Stimulated activated CD8-positive, alpha-beta memory T cell treated with anti-CD3 and anti-CD28 coated beads, Interleukin-2, amount 100 ng/mL, for 48 hours (primary cell): ENCODE data around the gene UGT2B10.

ENCODE experiments used
- DNase-seq, 2 donors: peaks; one replicate each; pipeline ENCODE4 v3.0.0-alpha.2; 2020; ENCODE audit warnings: low read depth in 2 of 2

UGT2B10 gene

DNA sequence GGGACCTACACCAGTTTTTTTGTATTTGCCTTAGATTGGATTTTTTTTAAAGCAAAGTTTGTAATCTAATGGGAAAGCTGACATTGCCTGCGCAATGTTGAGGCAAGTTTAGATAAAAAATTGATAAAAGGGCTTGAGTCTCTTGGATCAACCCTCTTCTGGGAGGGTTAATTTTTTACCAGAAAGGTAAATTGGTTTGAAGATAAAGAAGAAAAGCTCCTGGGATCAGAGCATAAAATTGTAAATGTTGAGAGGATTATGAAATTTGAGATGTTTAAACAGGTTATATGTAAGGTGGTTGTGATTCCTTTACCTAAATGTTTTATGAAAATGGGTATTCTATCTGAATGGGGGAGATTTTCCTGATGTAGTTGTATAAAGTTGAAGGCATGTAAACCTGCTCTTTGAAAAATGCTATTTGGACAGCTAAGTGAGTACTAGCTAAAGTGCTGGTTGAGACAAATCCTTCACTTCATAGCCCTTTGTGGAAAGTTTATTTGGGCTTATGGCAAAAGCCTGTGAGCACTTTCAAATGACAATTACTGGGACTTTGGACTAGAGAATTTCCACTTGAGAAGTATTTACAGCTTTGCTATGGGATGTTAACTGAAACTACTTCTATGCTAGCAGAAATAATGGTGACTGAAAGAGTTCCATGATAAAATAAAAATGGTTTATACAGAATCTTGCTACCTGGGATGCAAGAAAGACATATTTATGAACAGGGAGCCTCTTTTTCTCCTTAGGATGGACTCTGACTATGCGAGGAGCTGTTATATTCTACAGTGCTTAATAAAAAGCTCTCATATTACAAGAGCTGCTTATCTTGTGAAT is 56.2 kb downstream of the UGT2B10 start:
- DNase-seq, result no peak

DNA sequence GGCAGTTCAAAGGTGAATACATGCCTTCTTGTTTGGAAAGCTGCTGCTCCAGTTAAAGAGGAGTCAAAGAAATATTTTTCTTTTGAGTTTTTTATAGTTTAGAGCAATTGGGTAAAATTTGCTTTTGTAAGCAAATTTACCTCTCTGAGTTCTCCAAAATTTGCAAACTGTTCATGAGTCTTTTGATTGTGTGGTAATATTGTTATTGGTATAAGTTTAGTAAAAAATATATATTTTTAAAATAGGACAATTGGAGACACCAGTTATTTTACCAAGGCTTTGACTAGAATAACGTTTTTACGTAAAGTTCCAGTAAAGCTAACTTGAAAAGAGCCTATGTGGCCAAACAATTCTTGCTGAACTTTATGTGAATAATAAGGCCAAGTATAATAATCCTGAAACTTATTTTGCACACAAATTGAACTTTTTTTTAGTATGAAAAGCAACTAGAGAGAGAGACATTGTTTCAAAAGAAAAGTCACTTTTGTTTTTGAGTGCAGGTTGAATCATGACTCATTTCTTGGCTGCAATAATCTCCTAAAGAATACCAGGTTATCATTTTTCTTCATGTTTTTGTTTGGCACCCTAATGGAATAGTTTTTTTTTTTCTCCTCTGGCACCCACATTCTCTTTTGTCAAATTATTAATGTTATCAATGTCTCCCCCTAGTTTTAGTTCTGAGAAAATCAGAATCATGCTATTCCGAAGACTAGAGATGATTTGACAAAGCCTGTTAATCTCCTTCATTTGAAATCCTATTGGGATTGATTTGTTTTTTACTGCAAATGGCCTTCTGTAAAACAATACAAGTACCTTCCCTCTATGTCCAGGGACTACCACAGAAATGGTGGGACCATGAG is 57.1 kb downstream of the UGT2B10 start:
- DNase-seq, result no peak

DNA sequence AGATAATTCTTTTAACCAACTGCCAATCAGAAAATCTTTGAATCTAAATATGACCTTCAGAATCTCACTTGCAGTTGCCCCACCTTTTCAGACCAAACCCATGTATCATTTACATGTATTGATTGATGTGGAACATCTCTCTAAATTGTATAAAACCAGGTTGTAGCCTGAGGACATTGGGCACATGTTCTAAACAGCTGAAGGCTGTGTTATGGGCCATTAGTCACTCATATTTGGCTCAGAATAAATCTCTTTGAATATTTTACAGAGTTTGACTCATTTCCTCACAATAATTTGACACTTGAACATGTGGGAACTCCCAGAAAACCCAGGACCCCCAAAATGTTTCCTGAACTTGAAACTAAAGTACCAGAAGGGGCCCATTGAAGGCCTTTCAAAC is 58.7 kb downstream of the UGT2B10 start:
- DNase-seq, result no peak

DNA sequence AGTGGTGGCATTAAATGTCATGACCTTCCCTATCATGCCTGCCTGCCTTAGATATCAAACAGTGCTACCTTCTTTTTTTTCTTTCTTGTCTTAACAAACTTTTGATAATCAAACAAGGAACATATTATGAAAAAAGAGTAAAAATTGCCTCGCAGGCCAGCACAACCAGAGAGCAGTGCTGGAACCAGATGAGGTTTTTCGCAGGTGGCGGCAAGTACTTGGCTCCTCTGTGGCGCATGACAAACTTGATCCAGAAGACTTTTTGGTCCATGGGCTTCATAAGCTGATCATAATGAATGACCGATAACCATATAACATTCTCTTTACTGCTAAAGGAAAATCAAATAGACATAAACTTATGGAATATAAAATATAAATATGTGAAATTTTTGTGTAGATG is 61.8 kb downstream of the UGT2B10 start:
- no peak for DNase-seq

DNA sequence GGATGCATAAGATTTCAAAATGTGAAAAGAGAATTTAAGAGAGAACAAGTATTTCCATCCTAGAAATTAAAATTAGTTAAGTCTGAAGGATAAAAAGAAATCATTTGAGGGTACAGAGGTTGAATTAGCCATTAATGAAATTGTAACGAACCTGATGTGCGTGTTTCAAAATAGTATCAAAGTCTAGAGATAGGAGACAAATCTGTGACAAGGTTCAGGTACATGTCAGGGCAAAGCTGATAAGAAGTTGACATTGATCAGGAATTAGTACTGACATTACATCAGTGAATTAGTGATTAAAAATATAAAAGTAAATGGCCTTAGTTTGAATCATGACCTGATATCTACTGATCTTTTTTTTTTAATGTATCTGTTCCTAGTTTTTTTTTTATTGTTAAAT is 62.3 kb downstream of the UGT2B10 start:
- no peak for DNase-seq
